Stromal cell of bone marrow (primary cell): ENCODE measurements around the gene VTI1A.

Source experiments
- DNase-seq: peaks from one replicate; pipeline ENCODE4 v3.0.0-alpha.2; 2012; ENCODE audit warnings: low read depth

The VTI1A gene

GRCh38 chr10:112784022-112784461 lies 337.0 kb downstream of the VTI1A start:
- DNase-seq = no peak

GRCh38 chr10:112785089-112785488 lies 338.1 kb downstream of the VTI1A start:
- no peak for DNase-seq

GRCh38 chr10:112789248-112789647 lies 342.2 kb downstream of the VTI1A start:
- no peak for DNase-seq

DNA sequence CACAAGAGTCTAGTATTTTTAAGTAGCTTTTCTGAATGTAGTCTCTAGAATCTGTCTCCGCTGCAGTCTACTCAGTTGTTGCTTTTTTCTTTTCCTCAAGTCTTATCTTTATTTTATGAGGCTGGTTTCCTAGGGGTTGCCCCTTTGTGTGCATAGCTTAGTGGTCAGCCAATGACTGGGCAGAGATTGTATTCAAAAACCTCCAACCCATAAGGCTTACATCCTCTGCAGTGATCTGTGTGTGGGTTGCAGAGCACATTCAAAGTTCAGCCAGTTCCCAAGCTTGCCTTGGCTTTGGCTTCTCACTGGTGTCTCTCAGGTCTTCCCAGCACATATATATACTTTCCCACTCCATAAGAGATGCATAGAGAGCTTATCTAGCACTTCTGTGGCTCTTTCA lies 343.0 kb downstream of the VTI1A start:
- no peak for DNase-seq

DNA sequence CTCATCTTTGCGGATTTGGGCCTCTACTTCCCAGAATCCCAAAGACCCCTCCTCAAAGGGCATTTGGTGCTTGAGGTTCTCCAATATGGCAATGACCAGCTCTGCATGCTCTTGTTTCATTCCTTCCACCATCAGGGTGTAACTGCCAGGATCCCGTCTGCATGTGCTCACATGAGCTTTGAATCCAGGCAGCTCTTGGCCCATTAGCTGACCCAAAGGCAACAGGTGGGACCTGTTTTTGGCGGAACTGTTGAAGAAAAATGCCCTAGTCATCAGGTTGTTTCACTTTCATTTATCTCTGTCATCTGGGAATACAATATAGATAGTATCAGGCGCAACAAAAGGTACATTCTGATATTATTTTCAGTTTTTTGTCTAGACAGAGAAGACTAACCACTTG lies 343.9 kb downstream of the VTI1A start:
- no peak for DNase-seq

GRCh38 chr10:112791447-112791846 lies 344.4 kb downstream of the VTI1A start:
- DNase-seq = no peak

DNA sequence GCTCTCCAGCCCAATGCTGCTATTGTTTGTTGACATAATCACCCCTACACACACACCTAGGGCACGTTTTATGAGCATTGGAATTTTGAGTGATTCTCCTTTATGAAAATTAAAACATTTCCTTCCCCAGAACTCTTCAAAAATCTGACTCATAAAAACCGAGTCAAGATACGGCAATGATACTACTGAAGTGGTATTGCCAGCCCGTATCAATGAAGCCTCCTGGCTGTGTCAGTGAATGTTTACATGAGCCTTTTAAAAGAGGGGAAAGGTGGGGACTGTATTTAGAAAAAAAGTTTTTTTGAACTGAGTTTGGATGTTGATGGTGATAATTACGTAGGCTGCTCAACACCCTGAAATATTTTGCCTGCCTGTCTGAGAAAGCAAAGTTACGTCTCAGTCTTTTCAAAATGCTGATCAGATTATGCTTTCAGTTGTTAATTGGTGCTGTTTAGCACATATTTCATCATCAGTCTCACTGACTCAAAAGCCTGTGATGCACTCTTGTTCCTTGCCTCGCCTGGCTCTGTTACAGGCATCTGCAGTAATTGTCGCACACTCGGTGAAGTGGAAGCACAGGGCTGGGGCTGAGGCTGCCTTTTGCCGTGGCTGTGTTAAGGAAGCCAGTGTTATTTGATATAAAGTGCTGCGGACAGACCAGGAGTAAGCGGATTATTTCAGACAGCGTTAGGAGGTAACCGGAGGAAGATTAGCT lies 345.6 kb downstream of the VTI1A start:
- peak; percentile 58 for DNase-seq

DNA sequence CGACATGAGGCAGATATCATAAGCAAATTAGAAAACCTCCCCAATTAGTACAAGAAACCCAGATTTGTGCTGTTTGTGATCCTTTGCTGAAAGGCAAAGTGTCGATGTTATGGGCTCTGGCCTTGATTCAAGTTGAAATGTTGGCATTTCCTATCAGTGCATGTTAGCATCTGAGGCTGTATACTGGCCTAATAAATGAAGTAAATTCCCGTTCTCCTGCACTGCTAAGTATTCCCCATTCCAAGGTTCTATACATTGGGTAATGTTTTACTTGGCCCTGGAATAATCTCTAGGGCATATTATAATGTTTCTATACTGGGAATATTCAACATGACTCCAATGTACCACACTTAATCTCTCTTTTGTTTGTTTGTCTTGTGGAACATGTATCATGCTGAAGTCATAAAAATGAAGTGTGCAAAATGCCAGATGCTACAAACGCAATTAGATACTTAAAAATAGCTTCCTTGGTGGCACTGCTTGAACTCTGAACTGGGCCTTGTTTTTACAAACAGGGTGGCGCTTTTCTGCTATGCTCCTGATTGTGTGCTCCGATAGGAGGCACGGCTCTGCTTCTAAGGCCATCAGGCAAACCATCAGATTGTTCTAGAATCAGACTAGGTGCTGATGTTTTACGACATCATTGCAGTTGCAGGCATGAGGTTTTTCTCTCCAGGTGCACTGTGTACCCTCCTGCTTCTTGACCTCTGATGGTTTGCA lies 346.3 kb downstream of the VTI1A start:
- no peak for DNase-seq

DNA sequence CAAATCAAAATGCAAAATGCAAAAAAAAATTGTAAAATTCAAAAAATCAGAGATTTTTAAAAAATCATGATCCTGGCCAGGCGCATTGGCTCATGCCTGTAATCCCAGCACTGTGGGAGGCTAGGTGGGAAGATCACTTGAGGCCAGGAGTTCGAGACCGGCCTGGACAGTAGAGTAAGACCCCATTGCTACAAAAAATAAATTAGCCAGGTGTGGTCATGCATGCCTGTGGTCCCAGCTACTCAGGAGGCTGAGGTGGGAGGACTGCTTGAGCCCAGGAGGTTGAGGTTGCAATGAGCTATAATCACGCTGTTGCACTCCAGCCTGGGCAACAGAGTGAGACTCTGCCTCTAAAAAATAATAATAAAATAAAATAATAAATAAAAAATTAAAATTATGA lies 347.2 kb downstream of the VTI1A start:
- DNase-seq = no peak

DNA sequence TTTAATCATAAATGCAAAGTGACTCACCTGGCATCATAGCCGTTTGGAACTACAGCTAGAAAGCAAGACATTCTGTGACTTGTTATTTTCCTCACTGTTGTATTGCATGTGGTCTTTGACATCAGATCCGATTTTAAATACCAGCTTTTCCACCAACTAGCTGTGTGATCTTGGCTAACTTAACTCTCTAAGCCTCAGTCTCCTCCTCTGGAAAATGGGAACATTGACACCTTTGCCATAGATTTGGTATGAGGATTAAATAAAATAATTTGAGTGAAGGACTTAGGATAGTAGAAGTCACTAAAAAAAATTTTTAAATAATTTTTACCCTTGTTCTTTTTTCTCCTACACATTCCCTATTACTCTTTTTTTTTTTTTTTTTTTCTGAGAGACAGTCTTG lies 348.1 kb downstream of the VTI1A start:
- no peak for DNase-seq

DNA sequence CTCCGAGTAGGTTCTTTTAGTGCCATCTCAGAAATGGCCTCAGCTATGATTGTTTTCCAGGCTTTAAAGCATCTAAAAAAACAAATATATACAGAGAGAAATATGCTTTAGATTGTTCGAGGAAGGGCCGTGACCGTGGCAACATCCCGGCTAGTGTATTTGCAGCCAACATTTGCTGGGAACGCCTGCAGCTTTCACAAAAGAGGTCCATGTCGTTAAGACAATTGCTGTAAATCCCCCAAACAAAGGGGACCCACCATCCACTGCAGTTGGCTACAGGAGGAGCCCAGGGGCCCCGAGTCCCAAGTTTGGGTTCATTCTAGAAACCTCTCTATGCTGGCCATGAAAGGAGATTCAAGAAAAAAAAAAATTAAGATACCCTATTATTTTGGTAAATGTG lies 350.2 kb downstream of the VTI1A start:
- no peak for DNase-seq

GRCh38 chr10:112797855-112798254 lies 350.8 kb downstream of the VTI1A start:
- no peak for DNase-seq

- DNase-seq = no peak
Observed at GRCh38 chr10:112799038-112799437, 352.0 kb downstream of the VTI1A start.

DNA sequence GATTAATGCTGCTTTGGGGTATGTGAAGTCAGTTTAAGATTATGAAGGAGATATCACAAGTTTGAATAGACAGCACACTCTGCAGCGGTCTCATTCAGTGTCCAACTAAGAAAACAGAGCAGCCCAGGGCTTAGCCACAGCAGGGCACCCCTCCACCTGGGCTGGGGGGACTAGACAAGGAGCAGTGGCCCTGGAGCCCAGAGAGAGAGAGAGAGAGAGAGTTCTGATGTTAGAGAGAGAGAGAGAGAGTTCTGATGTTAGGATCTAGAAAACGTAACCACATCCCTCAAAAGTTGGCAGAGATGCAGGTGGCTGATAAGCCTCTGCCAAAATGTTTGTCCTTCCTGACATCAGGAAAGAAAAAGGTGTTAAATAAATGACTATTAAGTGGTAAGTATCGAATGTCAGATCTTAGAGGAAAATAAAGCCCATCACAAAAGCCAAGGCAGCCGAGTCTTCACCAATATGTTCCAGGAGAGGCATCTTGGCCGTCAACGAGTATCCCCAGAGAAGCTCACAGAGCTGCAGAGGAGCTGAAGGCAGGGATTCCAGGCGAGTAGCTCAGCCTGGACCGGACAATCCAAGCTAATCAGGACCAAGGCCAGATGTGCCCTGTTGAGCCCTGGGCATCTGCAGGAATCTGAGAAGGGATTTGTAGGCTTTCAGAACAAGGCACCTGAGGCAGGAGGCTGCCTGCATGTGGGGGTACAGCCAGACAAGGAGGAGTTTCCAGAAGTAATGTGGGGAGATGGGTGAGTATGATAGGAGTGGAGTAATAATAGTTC lies 352.9 kb downstream of the VTI1A start:
- no peak for DNase-seq

DNA sequence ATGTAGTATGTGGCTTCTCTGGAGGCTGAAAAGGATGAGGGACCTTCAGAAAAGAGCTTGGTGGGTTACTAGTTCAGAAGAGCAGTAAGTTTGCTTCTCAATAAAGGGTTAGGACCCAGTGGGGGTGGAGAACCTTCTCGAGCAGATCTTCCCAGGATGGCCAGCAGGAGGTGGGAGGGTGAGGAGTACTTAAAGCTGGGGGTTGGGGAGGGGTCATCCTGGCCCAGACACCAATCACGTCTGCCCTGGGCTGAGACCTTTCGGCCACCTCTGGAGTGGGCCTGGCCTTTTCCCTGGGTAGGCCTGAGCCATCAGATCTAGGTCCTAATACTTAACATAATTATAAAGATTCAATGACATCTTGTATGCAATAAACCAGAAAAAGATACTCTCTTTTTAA lies 354.0 kb downstream of the VTI1A start:
- DNase-seq = no peak

- DNase-seq = no peak
Observed at GRCh38 chr10:112801748-112802147, 354.7 kb downstream of the VTI1A start.

- DNase-seq = no peak
Observed at GRCh38 chr10:112802411-112803022, 355.5 kb downstream of the VTI1A start.

GRCh38 chr10:112803961-112804401 lies 357.0 kb downstream of the VTI1A start:
- no peak for DNase-seq

- no peak for DNase-seq
Observed at GRCh38 chr10:112805254-112805590, 358.2 kb downstream of the VTI1A start.

DNA sequence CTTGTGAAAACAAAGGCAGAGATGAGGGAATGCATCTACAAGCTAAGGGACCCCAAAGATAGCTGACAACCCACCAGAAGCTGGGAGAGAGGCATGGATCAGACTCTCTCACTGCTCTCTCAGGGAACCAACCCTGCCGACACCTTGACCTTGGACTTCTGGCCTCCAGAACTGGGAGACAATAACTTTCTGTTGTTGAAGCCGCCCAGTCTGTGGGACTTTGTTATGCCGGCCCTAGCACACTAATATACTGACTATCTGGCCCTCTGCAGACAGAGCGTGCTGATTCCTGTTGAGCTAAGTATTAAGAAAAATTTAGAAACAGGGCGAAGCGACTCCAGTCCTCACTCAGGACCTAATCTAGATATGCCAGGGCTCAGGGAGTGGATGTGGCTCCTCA lies 358.7 kb downstream of the VTI1A start:
- DNase-seq = no peak

DNA sequence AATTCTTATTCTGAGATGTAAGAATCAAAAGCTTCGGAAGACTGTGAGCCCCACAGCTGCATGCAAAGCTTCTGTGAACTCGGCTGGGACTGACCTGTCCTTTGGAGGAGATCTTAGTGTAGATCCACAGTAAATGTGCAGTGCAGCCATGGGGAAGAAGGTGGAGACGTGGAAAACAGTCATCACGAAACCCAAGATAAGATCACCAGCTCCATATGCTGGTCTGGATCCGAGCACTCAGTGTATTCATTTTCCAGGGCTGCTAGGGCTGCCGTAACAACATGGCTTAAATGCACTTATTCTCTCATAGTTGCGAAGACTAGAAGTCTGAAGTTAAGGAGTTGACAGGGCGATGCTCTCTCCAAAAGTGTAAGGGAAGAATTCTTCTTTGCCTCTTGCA lies 360.0 kb downstream of the VTI1A start:
- DNase-seq = no peak

DNA sequence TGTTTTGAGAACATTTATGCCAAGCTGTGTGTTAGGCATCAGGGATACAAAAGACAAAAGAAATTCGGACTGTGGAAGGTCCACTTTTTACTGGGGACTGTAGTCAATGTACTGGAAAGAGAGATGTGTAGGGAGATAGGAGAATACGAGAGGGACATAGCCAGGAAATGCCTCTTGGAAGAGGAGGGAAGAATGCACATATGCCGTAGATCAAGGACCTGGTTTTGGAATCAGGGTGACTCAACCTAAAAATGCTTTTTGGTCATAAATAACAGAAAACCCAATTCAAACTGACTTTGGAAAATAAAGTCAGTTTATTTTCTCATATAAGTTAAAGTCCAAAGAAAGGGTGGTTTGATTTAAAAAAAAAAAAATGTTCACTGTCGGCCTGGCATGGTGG lies 362.7 kb downstream of the VTI1A start:
- DNase-seq = no peak

DNA sequence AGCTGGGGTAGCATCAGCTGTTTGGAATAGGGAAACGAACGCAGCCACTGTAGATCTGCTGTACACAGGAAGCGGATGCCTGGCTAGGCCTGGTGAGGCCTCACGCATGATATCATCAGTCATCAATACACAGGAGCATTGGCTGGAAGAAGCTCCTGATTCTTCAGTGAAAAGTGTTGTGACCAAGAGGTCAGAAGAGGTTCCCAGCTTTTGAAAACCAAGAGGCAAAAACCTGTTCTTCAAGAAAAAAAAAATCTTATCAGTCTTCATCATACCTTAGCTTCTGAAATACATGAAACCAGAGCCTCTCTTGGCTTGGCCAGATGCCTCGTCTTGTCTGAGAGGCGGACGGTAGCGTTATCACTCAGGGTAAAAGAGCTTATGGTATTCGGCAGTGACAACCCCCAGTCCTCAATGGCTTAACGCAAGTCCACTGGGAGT lies 363.7 kb downstream of the VTI1A start:
- no peak for DNase-seq
